OCI-LY3 (cell line): Measurements from ENCODE around the gene ESD.

ENCODE experiments used
- EZH2phosphoT487 ChIP-seq: fragments of 200-600 bp; shearing (Covaris generic); IDR thresholded peaks from 2 replicates; pipeline ENCODE4 v1.6.1; 2018; ENCODE audit warnings: antibody characterized with exemption, mixed run types, low read depth
- TF ChIP-seq, protein P1 (sequence below): fragments of 200-600, 300-600 bp; sonication (generic); IDR thresholded peaks from 2 replicates; pipeline ENCODE4 v1.5.1; 2014; ENCODE audit warnings: antibody characterized with exemption, low read length, low read depth

DNA sequence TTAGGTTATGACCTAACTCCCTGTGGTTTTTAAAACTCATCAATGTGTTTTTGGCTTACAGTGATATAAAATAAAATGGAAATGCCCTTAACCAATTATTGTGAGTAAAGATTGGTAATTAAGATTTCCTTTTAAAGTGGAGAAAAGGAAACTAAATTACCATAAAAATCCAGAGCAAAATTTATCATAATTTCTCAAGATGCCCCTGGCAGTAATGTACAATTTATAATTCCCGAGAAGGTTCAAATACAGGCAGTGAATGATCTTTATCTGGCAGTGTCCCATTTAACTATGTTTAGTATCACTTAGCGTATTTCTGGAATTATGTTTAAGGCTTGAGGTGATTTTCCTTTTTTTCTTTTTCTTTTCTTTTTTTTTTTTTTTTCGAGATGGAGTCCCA lies 61.5 kb downstream of the ESD start:
- TF ChIP-seq, protein P1, sequence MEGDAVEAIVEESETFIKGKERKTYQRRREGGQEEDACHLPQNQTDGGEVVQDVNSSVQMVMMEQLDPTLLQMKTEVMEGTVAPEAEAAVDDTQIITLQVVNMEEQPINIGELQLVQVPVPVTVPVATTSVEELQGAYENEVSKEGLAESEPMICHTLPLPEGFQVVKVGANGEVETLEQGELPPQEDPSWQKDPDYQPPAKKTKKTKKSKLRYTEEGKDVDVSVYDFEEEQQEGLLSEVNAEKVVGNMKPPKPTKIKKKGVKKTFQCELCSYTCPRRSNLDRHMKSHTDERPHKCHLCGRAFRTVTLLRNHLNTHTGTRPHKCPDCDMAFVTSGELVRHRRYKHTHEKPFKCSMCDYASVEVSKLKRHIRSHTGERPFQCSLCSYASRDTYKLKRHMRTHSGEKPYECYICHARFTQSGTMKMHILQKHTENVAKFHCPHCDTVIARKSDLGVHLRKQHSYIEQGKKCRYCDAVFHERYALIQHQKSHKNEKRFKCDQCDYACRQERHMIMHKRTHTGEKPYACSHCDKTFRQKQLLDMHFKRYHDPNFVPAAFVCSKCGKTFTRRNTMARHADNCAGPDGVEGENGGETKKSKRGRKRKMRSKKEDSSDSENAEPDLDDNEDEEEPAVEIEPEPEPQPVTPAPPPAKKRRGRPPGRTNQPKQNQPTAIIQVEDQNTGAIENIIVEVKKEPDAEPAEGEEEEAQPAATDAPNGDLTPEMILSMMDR, result no peak
- no peak for TF ChIP-seq EZH2phosphoT487
